Inflammatory macrophage treated with lipopolysaccharide for 4 hours (primary cell): ENCODE measurements around the gene RBKS.
A peak's percentile ranks its signal among the peaks of the same experiment; 100 is the strongest.

ENCODE experiments used
- DNase-seq: peaks from one replicate; pipeline ENCODE4 v3.0.0-alpha.2; 2020

The RBKS gene

GRCh38 chr2:27828305-27828704, 61.9 kb downstream of the RBKS start:
- DNase-seq, result no peak

- DNase-seq, result no peak
These were observed 65.8 kb downstream of the RBKS start for GRCh38 chr2:27824401-27824800.

GRCh38 chr2:27823569-27823968, 66.6 kb downstream of the RBKS start:
- DNase-seq, result no peak

GRCh38 chr2:27823135-27823534, 67.1 kb downstream of the RBKS start:
- DNase-seq, result no peak

DNA sequence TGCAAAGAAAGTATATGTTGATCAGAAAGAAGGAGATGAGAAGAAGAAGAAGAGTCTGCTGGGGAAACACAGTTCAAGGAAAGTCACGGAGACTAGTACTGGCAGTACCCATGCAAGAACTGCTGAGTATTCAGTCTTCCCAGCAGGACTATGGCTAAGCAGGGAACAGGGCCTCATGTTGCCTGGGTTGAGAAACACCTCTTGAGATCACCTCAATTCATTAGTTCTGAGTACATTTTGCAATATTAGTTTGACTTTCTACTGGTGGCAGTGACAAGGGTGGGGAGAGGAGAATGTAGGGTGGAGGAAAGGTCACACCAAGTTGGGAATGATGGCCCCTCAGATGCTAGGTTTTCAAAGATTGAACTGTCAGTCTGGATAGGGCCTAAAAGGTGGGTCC, 68.1 kb downstream of the RBKS start:
- DNase-seq, result no peak

DNA sequence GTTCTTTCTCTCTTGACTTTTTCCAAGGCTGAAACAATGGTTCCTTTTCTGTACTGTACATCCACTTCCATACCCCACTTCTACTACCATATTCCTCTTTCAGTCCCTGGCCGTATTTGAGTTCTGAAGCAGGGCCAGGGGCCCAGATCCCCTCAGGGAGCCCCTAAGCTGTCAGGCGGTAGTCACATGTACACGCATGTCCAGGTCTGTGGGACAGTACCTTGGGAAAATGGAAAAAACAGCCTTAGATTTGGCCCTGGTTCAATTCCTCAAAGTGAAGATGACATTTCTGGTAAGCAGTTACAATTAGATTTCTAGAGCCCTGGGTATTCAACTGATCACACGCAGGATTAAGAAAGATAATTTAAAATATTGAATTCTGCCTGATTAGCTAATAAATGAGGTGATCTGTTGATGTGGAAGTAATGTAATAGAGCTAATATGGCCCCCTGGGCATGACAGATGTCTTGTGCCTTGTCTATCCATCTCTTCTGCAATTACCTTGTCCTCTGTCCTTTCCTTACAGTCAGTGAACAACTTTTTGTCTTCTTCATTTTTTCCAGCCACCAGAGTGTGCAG, 74.2 kb downstream of the RBKS start:
- no peak for DNase-seq

DNA sequence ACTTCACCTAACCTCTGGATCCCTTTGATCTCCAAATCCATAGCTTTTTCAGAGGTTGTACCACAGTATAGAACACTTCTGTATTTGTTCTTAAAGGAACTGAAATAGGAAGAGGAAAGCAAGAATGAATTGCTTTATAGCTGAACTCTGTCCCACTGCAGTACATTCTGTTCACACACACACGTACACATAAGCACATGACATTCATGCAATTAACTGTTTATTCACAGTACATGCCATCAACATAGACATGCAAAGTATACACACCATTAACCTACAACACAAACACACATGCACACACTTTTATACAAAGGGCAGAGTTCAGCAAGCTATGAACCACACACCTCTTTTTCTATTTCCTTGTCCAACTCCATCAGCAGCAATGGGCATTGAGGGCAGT, 75.4 kb downstream of the RBKS start:
- peak; percentile 42 for DNase-seq

- no peak for DNase-seq
These were observed 78.4 kb downstream of the RBKS start for GRCh38 chr2:27811768-27812167.

GRCh38 chr2:27810455-27810854, 79.7 kb downstream of the RBKS start:
- peak; percentile 20 for DNase-seq

DNA sequence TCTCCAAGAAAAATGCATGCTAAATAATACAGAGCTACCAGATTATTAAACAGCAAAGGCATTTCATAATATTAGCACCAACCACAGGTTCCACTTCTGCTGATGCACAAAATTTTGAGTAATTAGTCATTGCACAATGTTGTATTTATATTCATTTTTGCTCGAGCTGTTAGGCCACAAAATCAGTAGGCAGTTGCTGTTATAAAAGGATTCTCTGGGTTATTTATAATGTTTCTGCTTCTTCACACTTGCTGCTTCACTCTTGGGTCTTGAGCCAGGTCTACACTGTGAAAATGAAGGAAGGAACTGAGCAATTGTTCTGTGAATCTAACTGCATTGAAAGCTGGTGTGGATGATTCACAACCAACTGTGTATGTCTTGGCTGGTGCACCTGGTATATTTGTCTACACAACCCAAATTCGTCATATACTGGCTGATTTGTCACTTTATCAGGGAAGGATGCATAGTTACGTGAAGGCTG, 80.4 kb downstream of the RBKS start:
- DNase-seq, result peak; percentile 71

DNA sequence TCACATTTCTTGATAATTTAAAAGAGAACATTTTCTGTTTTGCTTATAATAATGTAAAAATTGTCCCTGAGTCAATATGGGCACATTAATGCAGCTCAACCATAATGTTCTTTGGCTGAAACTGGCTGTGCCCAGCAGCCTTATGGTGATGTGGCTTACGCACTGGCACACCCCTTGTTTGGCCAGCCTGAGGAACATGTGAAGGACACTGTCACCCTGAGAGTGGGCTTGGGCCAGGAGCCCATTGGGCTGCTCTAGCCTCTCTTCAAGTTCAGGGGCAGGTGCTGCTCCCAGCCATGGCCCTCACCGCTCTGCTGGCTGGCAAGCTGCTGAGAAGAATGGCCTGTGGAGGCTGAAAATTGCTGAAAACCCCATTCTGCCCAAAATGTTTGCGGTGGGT, 81.2 kb downstream of the RBKS start:
- DNase-seq, result no peak

DNA sequence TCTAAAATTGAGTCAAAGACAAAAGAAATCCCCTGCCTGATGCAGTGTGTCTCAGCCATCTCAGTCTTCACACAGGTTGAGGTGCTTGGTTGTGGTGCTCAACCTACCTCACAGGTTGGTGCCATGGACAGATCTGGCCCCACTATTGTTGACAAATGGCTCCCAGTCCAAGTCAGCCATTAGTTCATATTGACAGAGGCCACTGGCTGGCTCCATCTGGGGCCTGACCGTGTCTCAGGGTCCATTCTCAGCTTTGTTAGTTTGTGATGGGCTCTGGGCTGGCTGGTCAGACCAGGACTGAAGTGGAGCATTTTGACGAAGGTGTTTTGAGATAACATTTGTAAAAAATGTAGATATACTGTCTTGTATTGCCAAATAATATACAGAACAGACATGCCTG, 81.8 kb downstream of the RBKS start:
- DNase-seq, result no peak

DNA sequence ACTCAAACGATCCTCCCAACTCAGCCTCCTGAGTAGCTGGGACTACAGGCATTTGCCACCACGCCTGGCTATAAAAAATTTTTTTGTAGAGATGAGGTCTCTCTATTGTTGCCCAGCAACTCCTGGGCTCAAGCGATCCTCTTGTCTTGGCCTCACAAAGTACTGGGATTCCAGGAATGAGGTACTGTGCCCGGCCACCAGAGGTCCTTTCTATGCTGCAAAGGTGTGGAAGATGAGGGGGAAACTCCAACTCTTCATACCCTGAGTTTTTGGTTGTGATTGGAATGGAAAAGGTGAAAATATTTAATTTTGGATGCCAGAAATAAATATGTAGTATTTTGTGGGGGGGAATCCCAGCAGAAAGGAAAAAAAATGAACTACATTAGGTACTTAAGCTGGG, 82.7 kb downstream of the RBKS start:
- DNase-seq, result no peak

DNA sequence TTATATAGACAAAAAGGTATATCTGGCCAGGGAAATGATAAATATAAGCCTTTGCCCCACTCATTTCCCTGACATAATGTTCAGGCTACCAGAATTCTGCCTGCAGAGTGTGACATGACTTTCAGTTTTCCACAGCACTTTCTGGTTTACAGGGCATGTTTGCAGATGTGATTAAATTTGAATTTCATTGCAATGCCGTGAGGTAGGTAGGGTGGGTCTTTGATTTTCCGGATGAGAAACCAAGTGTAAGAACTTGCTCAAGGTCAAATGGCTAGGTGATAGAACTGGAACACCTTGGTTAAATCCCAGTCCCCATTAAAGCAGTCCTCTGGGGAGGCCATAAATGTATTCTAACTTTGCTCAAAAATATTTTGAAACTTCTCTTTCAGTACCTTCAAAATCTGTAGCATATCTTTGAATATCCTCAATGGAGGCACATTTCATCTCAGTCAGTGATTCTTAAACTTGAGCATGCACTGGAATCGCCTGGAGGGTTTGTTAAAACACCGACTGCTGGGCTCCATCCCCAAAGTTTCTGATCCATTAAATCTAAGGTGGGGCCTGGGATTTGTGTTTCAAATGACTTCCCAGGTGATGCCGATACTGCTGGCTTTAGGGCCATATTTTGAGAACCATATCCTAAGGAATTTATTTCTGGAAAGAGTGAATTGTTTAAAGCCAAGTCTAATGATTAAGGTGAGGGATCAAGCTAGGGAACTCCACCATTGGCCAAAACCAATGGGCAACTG, 83.7 kb downstream of the RBKS start:
- no peak for DNase-seq

DNA sequence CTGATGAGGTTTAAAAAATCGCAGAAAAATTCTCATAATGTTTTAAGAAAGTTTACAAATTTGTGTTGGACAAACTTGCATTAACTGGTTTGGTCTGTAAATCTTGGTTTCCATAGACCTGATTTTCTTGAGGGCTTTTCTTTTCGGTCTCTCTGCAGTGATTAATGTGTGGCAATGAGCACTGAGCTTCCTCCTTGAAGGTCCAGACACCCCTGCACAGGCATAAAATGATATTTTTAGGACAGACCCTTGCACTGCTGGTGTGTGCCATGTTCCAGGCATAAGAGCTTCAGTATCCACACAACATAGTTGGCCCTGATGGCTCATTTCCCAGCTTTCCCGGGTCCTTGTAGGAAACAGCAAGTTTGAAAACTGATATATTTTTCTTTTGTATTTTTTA, 85.0 kb downstream of the RBKS start:
- no peak for DNase-seq

DNA sequence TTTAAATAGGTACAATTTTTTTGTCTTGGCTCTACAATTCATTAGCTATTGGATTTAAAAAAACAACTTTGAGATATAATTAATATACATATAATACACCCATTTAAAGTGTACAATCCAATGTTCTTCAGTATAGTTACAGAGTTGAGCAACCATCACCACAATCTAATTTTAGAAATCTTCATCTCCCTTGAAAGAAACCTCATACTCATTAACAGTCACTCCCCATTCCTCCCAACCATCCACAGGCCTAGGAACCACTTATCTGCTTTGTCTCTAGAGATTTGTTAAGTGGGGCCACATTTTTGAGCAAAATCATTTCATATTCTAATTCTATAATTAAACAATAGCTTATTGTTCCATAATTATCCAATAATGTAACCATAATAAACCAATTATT, 86.0 kb downstream of the RBKS start:
- no peak for DNase-seq

GRCh38 chr2:27803046-27803445, 87.1 kb downstream of the RBKS start:
- no peak for DNase-seq

GRCh38 chr2:27802547-27802946, 87.6 kb downstream of the RBKS start:
- DNase-seq, result no peak

GRCh38 chr2:27800856-27801255, 89.3 kb downstream of the RBKS start:
- DNase-seq, result no peak

GRCh38 chr2:27799646-27800010, 90.6 kb downstream of the RBKS start:
- DNase-seq, result no peak

DNA sequence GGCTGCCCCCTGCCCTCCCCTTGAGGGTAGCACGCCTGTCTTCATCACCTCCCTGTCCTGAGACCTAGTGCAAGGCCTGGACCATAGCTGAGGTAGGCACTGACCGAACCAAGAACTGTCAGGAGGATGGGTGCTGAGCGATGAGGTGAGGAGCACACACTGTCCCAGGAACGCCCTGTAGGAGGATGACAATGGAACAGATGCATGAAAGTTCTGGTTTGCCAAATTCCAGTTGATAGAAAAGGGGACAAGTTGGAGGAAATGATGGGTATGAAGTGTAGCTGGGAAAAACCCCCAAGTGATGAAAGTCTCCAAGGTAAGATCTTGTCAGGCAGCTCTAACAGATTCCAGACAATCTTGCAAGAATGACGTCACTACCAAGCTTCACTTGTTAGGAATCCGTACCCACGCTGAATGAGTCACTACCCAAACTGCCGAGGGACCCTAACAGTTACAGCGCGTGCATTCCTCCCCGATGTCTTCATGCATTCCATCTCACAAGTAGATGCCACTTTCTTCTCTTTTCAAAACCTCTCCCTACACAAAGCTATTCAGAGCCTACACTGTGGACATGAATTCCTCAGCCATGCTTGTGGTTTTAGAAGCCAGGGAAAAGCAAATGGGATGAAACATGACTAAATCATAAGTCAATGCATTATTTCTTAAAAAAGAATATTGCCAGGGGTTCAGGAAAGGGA, 91.1 kb downstream of the RBKS start:
- peak; percentile 39 for DNase-seq

GRCh38 chr2:27798486-27798885, 91.7 kb downstream of the RBKS start:
- peak; percentile 69 for DNase-seq

- no peak for DNase-seq
These were observed 92.3 kb downstream of the RBKS start for GRCh38 chr2:27797841-27798240.
